Measurements from ENCODE around the gene FGF9.

FGF9 gene

DNA sequence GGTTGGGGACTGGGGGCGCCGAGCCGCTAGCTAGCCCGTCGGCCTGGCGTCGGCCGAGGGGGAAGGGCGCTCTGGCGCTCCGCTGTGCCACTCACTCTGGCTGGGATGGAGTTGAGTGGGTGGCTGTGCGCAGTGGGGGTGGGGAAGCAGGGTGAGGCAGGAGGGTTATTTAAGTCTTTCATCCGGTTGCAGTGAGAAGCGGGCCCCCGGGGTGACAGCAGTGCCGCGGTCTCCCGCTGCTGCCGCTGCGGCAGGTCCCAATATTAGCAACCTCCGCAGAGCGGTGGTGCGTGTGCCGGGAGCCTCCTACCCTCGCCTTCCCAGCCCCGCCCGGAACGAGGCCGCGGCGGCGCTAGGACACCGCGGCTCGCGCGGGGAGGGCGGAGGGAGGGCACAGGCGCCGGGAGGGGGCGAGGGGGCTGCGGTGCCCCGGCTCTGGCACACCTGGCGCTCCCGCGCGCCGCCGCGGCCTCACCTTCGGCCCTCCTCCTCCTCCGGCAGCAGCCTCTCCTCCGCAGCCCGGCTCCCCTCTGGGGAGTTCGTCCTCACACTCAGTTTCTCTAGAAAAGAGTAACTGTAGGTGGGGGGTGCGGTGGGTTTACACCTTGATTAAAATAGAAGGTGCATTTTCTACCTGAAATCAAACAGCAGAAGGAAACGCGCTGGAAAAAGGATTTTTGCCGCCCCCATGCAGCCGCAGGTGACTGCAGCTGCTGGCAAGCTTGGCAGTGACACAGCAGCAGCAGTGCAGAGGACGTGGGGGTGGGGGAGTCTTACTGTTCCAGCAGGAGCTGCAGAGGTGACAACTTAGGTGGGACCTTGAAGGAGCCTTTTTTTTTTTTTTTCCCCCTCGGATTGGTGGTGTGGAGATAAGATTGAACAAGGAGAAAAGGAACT lies 4.5 kb downstream of the FGF9 start:
- DNase-seq (ENCODE audit: insufficient read length) (peak; percentile 19), FAIRE-seq (no peak)
- TF ChIP-seq POLR2A (IDR thresholded peaks at IDR 0.05; ENCODE audit: low read depth, low read length), result no peak
- TF ChIP-seq POLR2AphosphoS5 (IDR thresholded peaks at IDR 0.05; ENCODE audit: low read depth, low read length), result no peak
- TF ChIP-seq TAF1 (IDR thresholded peaks at IDR 0.05; ENCODE audit: borderline replicate concordance, low read depth, low read length), result no peak

DNA sequence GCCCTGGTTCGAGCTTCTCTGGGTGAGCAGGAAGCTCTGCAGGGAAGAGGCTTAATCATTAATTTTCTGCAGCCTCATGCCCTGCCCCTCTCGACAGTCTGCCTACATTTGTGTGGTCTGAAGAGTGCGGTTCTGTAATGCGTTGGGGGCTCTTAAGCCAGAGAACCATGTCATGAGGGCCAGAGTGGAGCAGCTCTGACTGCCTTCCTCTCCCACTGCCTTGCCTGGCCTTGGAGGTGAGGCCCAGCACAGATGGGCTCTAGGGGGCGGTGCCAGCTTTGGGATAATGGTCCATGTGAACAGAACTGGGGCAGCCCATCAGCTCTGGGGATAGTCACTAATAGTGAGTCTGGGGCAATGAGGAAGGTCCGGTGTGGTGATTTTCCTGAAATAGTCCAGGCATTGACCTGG lies 5.7 kb downstream of the FGF9 start:
- FAIRE-seq, result no peak
- no peak for DNase-seq (ENCODE audit: insufficient read length)

DNA sequence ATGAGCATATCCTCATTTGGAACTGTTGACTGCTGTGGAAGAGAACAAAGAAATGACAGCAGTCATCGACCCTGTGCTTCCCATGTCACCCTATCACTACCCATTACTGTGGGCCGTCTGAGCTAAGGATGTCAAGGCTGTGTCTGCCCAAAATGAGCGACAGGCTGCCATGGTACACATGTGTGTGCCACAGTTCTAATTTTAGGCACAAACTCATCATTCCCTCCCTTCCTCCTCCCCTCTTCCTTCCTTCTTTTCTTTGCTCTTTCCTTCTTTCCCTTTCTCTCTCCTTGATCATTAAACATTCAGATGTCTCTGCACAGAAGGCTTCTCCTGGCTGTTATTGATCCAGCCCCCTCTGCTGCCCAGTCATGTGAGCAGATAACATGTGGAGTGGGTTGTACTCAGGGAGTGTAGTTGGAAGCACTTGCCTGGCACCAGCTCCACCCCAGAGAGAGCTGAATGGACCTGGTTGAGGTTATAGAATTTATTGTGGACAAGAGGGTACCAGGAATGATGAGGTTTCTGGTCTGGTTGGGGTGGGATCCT lies 6.3 kb downstream of the FGF9 start:
- FAIRE-seq, result no peak
- TF ChIP-seq POLR2AphosphoS5 (IDR thresholded peaks at IDR 0.05; ENCODE audit: low read depth, low read length) (no peak), TAF1 (IDR thresholded peaks at IDR 0.05; ENCODE audit: borderline replicate concordance, low read depth, low read length) (no peak), POLR2A (IDR thresholded peaks at IDR 0.05; ENCODE audit: low read depth, low read length) (no peak)
- no peak for DNase-seq (ENCODE audit: insufficient read length)

More for the DNA sequence above, 5.7 kb downstream of the FGF9 start:
- TF ChIP-seq POLR2AphosphoS5 (IDR thresholded peaks at IDR 0.05; ENCODE audit: low read depth, low read length), result no peak
- TF ChIP-seq POLR2A (IDR thresholded peaks at IDR 0.05; ENCODE audit: low read depth, low read length), result no peak
- no peak for TF ChIP-seq TAF1 (IDR thresholded peaks at IDR 0.05; ENCODE audit: borderline replicate concordance, low read depth, low read length)

DNA sequence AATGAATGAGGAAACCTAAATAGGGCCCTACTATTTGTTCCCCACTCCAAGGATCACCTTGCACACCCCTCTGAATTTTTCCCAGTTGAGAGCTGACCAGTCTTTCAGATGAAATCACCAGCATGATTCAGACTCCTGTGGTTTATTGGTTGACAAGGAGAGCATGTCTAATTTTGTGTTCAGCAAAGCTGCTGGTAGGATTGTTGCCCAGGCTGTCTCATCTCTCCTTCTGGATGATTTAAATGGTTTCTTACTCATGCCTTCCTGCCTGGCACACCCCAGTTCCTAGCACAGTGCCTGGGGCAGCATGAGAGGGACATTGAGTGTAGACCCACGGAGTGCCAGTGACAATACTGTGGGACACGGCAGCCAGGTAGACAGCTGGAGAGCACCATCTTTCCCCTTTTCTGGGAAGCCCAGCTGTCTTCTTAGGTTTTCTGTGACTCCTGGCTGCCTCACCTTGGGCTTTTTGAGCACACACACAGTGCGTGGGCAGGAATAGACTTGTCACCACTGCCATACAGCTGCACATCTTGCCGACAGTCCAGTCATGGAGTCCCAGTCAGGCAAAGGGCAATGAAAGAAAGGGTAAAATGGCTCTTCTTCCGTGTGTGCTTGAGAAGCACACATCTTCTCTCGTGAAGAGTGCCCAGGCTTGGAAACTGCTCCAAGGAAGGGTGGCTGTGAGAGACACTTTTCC lies 12.3 kb downstream of the FGF9 start:
- FAIRE-seq (no peak), DNase-seq (ENCODE audit: insufficient read length) (no peak)
- TF ChIP-seq TAF1 (IDR thresholded peaks at IDR 0.05; ENCODE audit: borderline replicate concordance, low read depth, low read length) (no peak), POLR2A (IDR thresholded peaks at IDR 0.05; ENCODE audit: low read depth, low read length) (no peak), POLR2AphosphoS5 (IDR thresholded peaks at IDR 0.05; ENCODE audit: low read depth, low read length) (no peak)

DNA sequence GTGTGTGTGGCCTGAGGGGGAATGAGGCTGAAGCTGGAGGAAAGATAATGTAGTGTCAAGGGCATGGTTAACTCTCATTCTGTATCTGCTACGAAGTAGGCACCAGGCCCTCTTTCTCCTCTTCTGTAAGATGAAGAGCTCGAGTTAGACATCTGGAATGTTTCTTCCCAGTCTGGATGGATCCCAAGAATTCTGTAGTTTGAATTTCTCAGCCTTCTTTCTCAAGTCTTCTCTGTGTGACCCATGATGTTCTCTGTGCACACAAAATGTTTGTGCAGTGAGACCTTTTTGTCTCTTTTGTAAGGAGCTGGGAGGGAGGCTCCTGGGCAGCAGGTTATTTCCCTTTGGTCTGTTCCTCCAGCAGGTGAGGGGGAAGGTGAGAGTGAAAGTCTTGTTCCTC lies 13.7 kb downstream of the FGF9 start:
- FAIRE-seq, result no peak
- DNase-seq (ENCODE audit: insufficient read length), result no peak

DNA sequence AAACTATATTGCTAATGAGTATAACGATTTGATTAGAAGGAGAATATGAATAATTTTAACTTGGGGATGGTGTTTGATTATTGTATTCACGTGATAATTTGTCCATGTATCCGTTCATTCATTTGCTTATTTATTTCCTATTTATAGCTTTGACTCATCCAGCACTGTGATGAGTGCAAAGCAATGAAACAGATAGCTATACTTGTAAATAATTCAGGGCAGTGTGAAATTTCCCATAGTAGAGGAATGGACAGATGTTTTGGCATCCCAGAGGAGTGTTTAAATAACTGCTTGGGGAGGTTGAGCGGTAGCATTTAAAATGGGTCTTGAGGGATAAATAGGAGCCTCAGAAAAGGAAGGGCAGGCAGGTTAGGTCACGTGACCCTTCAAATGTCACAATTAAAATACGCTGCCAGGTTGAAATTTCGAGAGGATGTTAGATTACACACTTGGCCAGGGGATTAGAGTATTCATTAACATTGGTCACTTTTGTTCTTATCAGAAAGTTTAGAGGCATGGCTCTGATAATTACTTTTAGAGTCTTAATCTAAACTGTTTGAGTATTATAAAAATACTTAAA lies 14.7 kb downstream of the FGF9 start:
- TF ChIP-seq POLR2A (IDR thresholded peaks at IDR 0.05; ENCODE audit: low read depth, low read length), result no peak
- TF ChIP-seq POLR2AphosphoS5 (IDR thresholded peaks at IDR 0.05; ENCODE audit: low read depth, low read length), result no peak
- TF ChIP-seq TAF1 (IDR thresholded peaks at IDR 0.05; ENCODE audit: borderline replicate concordance, low read depth, low read length), result no peak
- FAIRE-seq (no peak), DNase-seq (ENCODE audit: insufficient read length) (no peak)

More for the DNA sequence above, 13.7 kb downstream of the FGF9 start:
- no peak for TF ChIP-seq POLR2AphosphoS5 (IDR thresholded peaks at IDR 0.05; ENCODE audit: low read depth, low read length)
- no peak for TF ChIP-seq POLR2A (IDR thresholded peaks at IDR 0.05; ENCODE audit: low read depth, low read length)
- TF ChIP-seq TAF1 (IDR thresholded peaks at IDR 0.05; ENCODE audit: borderline replicate concordance, low read depth, low read length), result no peak

DNA sequence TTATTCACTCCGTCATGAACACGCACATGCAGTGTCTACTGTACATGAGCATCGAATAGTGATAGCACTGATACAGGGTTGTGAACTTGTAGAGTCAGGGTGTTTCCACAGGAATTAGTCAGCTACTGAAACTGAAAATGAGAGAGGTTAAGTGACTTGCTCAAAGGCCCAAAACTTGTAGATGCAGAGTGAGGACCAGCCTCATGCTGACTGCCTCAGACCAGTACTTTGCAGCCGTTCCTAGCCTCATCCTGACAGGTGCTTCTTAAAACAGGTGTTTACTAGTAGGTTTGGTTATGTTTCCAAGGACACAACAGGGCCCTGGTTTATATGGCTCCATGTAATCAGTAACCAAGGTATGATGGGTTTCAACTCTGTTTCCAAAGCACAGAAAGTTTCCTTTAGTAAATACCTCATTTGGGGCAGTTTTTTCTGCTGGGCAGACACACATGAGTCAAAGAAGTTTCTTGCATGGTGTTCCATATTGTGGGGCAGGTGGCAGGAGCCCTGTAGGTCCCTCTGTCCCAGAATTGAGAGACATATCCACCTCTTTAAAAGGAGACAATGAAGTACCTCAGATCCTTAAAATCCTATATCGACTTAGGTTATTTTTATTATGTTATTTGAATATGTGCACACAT lies 16.0 kb downstream of the FGF9 start:
- DNase-seq (ENCODE audit: insufficient read length) (no peak), FAIRE-seq (peak; percentile 76)
- TF ChIP-seq POLR2A (IDR thresholded peaks at IDR 0.05; ENCODE audit: low read depth, low read length) (no peak), POLR2AphosphoS5 (IDR thresholded peaks at IDR 0.05; ENCODE audit: low read depth, low read length) (no peak), TAF1 (IDR thresholded peaks at IDR 0.05; ENCODE audit: borderline replicate concordance, low read depth, low read length) (no peak)

DNA sequence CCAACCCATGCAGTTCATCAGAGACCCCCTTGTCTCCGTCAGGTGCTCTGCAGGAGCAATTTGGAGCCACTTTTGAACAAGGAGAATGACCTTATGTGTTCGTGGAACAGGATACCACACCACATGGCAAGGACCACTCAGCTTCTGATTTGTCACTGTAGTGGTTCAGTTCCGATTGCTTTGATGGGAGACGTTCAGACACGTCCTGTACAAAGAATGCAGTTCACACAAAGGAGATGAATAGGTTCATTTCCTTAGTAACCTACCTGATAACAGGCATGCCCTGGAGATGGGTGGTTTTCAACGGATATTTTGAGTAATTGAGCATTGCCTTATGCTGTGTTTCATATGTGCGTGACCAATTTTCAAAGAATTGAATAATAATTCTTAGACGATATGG lies 17.2 kb downstream of the FGF9 start:
- DNase-seq (ENCODE audit: insufficient read length), result no peak
- no peak for FAIRE-seq
- no peak for TF ChIP-seq POLR2AphosphoS5 (IDR thresholded peaks at IDR 0.05; ENCODE audit: low read depth, low read length)
- TF ChIP-seq POLR2A (IDR thresholded peaks at IDR 0.05; ENCODE audit: low read depth, low read length), result no peak
- TF ChIP-seq TAF1 (IDR thresholded peaks at IDR 0.05; ENCODE audit: borderline replicate concordance, low read depth, low read length), result no peak

DNA sequence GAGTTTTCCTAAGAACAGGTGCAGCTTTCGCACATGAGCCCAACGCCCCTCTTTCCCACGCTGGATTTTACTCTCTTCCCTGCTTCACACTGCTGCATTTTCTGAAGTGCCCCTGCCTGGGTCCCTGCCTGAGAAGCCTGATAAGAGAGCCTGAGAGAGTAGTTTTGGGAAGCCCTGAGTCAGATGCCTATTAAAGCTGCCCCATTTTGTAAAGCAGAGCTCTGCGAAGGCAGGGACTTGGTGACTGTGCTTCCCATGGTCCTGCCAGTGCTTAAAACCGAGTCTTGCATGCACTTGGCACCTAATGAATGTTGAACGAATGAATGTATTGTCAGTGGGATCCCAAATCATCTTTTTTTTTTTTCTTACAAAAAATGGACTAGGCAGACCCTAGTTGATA lies 18.2 kb downstream of the FGF9 start:
- FAIRE-seq, result no peak
- no peak for TF ChIP-seq POLR2AphosphoS5 (IDR thresholded peaks at IDR 0.05; ENCODE audit: low read depth, low read length)
- DNase-seq (ENCODE audit: insufficient read length), result no peak

DNA sequence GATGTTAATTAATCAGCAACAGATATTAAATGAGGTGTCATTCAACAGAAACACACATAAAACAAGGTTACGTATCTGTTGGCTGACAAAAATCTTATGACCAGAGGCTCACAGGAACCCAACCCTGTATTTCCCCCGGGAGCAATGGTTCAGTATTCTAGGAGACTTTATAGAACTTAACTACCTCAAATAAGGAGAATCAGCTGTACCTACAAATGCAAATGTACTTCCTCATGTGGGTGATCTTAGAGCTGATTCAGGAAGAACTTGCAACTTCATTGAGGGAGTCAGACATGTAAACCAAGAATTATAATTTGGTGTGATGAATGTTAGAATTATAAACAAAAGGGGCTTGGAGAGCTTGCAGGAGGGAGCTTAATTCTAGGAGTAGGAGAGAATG lies 20.1 kb downstream of the FGF9 start:
- no peak for DNase-seq (ENCODE audit: insufficient read length)
- FAIRE-seq, result no peak
- TF ChIP-seq POLR2A (IDR thresholded peaks at IDR 0.05; ENCODE audit: low read depth, low read length) (no peak), POLR2AphosphoS5 (IDR thresholded peaks at IDR 0.05; ENCODE audit: low read depth, low read length) (no peak), TAF1 (IDR thresholded peaks at IDR 0.05; ENCODE audit: borderline replicate concordance, low read depth, low read length) (no peak)

DNA sequence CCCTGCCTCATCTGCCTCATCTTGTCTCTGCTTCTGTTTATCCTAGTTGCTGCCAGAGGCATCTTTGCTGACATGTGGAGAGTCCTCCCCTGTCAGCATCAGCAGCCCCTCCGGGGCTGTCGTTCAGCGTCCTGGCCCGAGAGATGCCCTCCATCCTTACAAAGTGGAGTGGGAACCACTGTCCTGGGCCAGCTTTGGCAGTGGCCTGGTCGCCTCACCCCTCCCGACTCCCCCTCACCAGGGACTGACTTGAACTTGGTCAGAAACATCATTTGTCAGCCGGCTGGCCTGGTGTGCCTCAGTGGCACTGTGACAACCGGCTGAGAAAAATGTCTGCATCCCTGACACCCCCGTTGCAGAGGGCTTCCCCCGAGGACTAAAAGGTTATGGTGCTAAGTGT lies 20.6 kb downstream of the FGF9 start:
- DNase-seq (ENCODE audit: insufficient read length) (no peak), FAIRE-seq (no peak)
- TF ChIP-seq POLR2A (IDR thresholded peaks at IDR 0.05; ENCODE audit: low read depth, low read length) (no peak), TAF1 (IDR thresholded peaks at IDR 0.05; ENCODE audit: borderline replicate concordance, low read depth, low read length) (no peak), POLR2AphosphoS5 (IDR thresholded peaks at IDR 0.05; ENCODE audit: low read depth, low read length) (no peak)
